GM12878 (cell line): ENCODE results near the gene ALG8. TPM values are rescaled to one million over a fixed set of nuclear protein-coding genes. Genes with fewer than 3 reads are reported as not detected.

ENCODE experiments used
- ATAC-seq: fragments of 200-7000 bp; cut with Tn5 transposase; 3 replicates; pipeline ENCODE4 v1.9.1; 2020; ENCODE audit warnings: mild to moderate bottlenecking, moderate library complexity
- BruUV-seq: library from RNA; stranded (reverse); fragments of 400-500 nt; replicated peaks from 2 replicates; lab custom pipeline; 2021; lab: Mats Ljungman, UMichigan
- CTCF ChIA-PET: fragments of 300-600 bp; sonication (Branson Sonifier 250); formaldehyde crosslinking; extraction: SDS; loops from one replicate; lab custom pipeline; 2021; ENCODE audit warnings: inconsistent platforms; lab: Yijun Ruan, JAX
- POLR2A ChIA-PET: fragments of 350-600 bp; formaldehyde crosslinking; extraction: SDS; loops from one replicate; lab custom pipeline; 2021; ENCODE audit warnings: inconsistent platforms; lab: Charles Lee
- RAD21 ChIA-PET: fragments of 300-600 bp; sonication (Branson Sonifier 250); formaldehyde crosslinking; loops from one replicate; lab custom pipeline; 2023; ENCODE audit warnings: antibody characterized with exemption; ENCODE audit not compliant: unreplicated experiment; lab: Charles Lee
- SMC1A ChIA-PET: fragments of 300-600 bp; sonication (Branson Sonifier 250); formaldehyde crosslinking; loops from one replicate; lab custom pipeline; 2023; ENCODE audit not compliant: unreplicated experiment, uncharacterized antibody; lab: Charles Lee
- DNase-seq: peaks from one replicate; pipeline ENCODE4 v3.0.0-alpha.2; 2011; ENCODE audit warnings: low read depth, low spot score
- FAIRE-seq: peaks from 3 replicates; lab custom pipeline; 2011; peaks lifted over from hg19 to GRCh38; lab: Jason Lieb, UNC
- H2AFZ ChIP-seq: 2 replicates; pipeline ENCODE4 v1.6.0; 2011; ENCODE audit warnings: low read depth, low read length, control low read depth; ENCODE audit not compliant: control insufficient read depth
- H3K27ac ChIP-seq: 2 replicates; pipeline ENCODE4 v1.5.1; 2011; ENCODE audit warnings: control low read depth; ENCODE audit not compliant: control insufficient read depth, insufficient read depth
- H3K27me3 ChIP-seq, 2 experiments: replicated peaks in 1 of 2; 2 replicates each; pipeline versions ENCODE4 v1.6.0 to v1.6.1; 2011; ENCODE audit warnings: low read length in 1 of 2; ENCODE audit not compliant: control insufficient read depth in 2 of 2, insufficient read depth in 2 of 2
- H3K36me3 ChIP-seq, 2 experiments: 2 replicates each; pipeline ENCODE4 v1.5.1; 2011; ENCODE audit warnings: low read length in 1 of 2; ENCODE audit not compliant: control insufficient read depth in 2 of 2, insufficient read depth in 2 of 2
- H3K4me1 ChIP-seq: 2 replicates; pipeline ENCODE4 v1.6.1; 2011; ENCODE audit warnings: mild to moderate bottlenecking, low read length, moderate library complexity, mixed read lengths; ENCODE audit not compliant: control insufficient read depth, insufficient read depth
- H3K4me2 ChIP-seq: 2 replicates; pipeline ENCODE4 v1.6.0; 2011; ENCODE audit warnings: control low read depth; ENCODE audit not compliant: control insufficient read depth, insufficient read depth
- H3K4me3 ChIP-seq: fragments of 200-600 bp; sonication (generic); 2 replicates; pipeline ENCODE4 v1.5.1; 2016
- H3K79me2 ChIP-seq: 2 replicates; pipeline ENCODE4 v1.6.0; 2011; ENCODE audit warnings: low read length; ENCODE audit not compliant: control insufficient read depth, insufficient read depth
- H3K9ac ChIP-seq: 2 replicates; pipeline ENCODE4 v1.8.0; 2011; ENCODE audit warnings: low read length, control low read depth, mixed read lengths; ENCODE audit not compliant: control insufficient read depth, insufficient read depth
- H3K9me3 ChIP-seq: replicated peaks from 3 replicates; pipeline ENCODE4 v1.5.1; 2011; ENCODE audit warnings: mild to moderate bottlenecking, low read length; ENCODE audit not compliant: control insufficient read depth, insufficient read depth
- H4K20me1 ChIP-seq: 2 replicates; pipeline ENCODE4 v1.6.0; 2011; ENCODE audit not compliant: control insufficient read depth, insufficient read depth
- SREBF2 ChIP-seq: IDR thresholded peaks from 2 replicates; pipeline ENCODE4 v1.6.1; 2012; ENCODE audit warnings: mild to moderate bottlenecking, low read length
- WGBS: methylation state at CpG from one replicate; pipeline ENCODE4 v1.1.6; 2016; ENCODE audit warnings: low lambda C conversion rate; ENCODE audit not compliant: insufficient replicate concordance, insufficient coverage; ENCODE audit errors: missing lambda C conversion rate; 5-methylcytosine and 5-hydroxymethylcytosine counted together
- in situ Hi-C: fragments of 300-500 bp; cut with MboI; formaldehyde crosslinking; loops from 9 replicates; pipeline ENCODE4 v1.14.3; 2018; ENCODE audit warnings: mixed read lengths
- intact Hi-C: fragments of 100-400 bp; cut with micrococcal nuclease; formaldehyde crosslinking; loops from one replicate; pipeline ENCODE4 v1.14.2; 2022; ENCODE audit not compliant: unreplicated experiment
- polyA plus RNA-seq, 11 experiments: library from polyadenylated mRNA; depleted of rRNA in 4 of 11; unstranded in 6 of 11; stranded (reverse) in 5 of 11; fragments of >200 nt; fragmentation: Nextera tagmentation in 4 of 11; fragmentation: Illumina TruSeq in 1 of 11; extraction: Ambion mirVana in 4 of 11; extraction: Trizol in 1 of 11; gene quantifications; 1 replicate in 1 of 11; 2 replicates in 10 of 11; pipeline versions ENCODE4 v1.2.1 to v1.2.3, GENCODE V29; 2011 to 2016; ENCODE audit warnings: inconsistent platforms in 2 of 11, missing spikeins in 2 of 11, low read depth in 1 of 11
- total RNA-seq, 4 experiments: library from RNA; depleted of rRNA in 3 of 4; stranded (reverse); fragments of >200 nt in 3 of 4; fragmentation: Illumina TruSeq in 1 of 4; extraction: Trizol in 1 of 4; gene quantifications; 2 replicates each; pipeline versions ENCODE4 v1.2.1 to v1.2.3, GENCODE V29; 2013 to 2021
- TF ChIP-seq, protein P1 (sequence below): fragments of 450-650 bp; IDR thresholded peaks from 2 replicates; pipeline ENCODE4 v1.6.1; 2016; ENCODE audit warnings: mild to moderate bottlenecking

The ALG8 gene
- total and polyA plus RNA-seq, 10 of the 15 experiments (the other 5 are each of a cell fraction or from before 2014, with no cell fraction given), result 45.7 to 105 (median 68.4) TPM

DNA sequence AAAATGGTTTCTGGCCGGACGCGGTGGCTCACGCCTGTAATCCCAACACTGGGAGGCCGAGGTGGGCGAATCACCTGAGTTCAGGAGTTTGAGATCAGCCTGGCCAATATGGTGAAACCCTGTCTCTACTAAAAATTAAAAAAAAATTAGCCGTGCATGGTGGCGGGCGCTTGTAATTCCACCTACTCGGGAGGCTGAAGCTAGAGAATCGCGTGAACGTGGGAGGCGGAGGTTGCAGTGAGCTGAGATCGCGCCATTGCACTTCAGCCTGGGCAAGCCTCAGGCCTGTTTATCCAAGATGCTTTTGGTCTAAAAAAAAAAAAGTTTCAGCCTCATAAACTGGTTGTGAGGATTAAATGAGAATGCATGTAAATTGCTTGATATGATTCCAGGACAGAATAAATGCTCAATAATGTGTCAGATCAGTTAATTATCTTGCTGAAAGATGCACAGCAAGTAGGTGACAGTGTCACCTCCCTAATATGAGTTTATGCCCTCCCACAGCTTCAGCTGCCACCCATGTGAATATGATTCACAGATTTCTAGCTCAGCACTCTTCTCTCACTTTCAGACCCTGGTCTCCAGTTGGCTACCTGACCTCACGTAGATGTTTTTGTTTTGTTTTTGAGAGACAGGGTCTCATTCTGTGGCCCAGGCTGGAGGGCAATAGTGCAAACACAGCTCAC lies 1.1 kb upstream of the ALG8 start:
- CTCF ChIA-PET, result interaction anchor here (0.7 to 1.9 kb wide), 4 partner anchors 9 to 424 kb away, joined by 3 to 6 read pairs (median 3); no protein-coding TSS in a partner anchor
- no peak for FAIRE-seq
- RAD21 ChIA-PET, result interaction anchor here (0.6 to 1.9 kb wide), 3 partner anchors 48 to 62 kb away, joined by 3 to 8 read pairs (median 5); partner anchors contain the start of genes KCTD21, NDUFC2 and USP35
- 88% methylated on average over 17 of the region's 17 CpGs for WGBS
- POLR2A ChIA-PET, result interaction anchor here (1.7 to 2.2 kb wide), 3 partner anchors 45 to 61 kb away, joined by 3 to 8 read pairs (median 7); partner anchors contain the start of genes KCTD21, NDUFC2 and USP35
- Histone ChIP-seq H3K9me3 (no peaks in the 10 kb centered on the region; the same call in 2 of the 3 replicates), H3K27ac (no peak overlapping the region), H3K79me2 (peaks cover 31% of the 10 kb centered on the region), H2AFZ (no peak overlapping the region), H3K9ac (peak overlapping the region; percentile 79)
- no peak for ATAC-seq
- TF ChIP-seq, protein P1, sequence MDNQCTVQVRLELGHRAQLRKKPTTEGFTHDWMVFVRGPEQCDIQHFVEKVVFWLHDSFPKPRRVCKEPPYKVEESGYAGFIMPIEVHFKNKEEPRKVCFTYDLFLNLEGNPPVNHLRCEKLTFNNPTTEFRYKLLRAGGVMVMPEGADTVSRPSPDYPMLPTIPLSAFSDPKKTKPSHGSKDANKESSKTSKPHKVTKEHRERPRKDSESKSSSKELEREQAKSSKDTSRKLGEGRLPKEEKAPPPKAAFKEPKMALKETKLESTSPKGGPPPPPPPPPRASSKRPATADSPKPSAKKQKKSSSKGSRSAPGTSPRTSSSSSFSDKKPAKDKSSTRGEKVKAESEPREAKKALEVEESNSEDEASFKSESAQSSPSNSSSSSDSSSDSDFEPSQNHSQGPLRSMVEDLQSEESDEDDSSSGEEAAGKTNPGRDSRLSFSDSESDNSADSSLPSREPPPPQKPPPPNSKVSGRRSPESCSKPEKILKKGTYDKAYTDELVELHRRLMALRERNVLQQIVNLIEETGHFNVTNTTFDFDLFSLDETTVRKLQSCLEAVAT, result peak; percentile 63; the same call in 1 of the 2 replicates
- no peak for TF ChIP-seq SREBF2
- TF ChIP-seq, all 136 proteins: peak for 1
- Histone ChIP-seq H3K4me3 (peak overlapping the region; percentile 31; the same call in 1 of the 2 replicates), H3K4me1 (peaks cover 11% of the 10 kb centered on the region), H3K36me3 (peaks cover 0 to 4% of the 10 kb centered on the region in 2 experiments; a peak in 1 of 4 replicates), H4K20me1 (no peaks in the 10 kb centered on the region), H3K27me3 (no peaks in the 10 kb centered on the region), H3K4me2 (peak overlapping the region; percentile 75)
- intact Hi-C loops (no loop called here), in situ Hi-C loops (no loop called here)
- SMC1A ChIA-PET, result interaction anchor here (1.0 to 3.8 kb wide), 5 partner anchors 10 to 392 kb away, joined by 3 to 21 read pairs (median 6); partner anchors contain the start of genes KCTD21, NDUFC2 and USP35
- no TSS peak for BruUV-seq
- no peak for DNase-seq
